Lower leg skin (tissue), 3 donors: Measurements from ENCODE around the gene GLT8D2.

Source experiments
- CTCF ChIP-seq, 3 donors: fragments of 450-650 bp; IDR thresholded peaks; one replicate each; pipeline ENCODE4 v1.5.1; 2016; ENCODE audit warnings: antibody characterized with exemption in 3 of 3, mild to moderate bottlenecking in 3 of 3, moderate library complexity in 2 of 3
- POLR2A ChIP-seq, 2 donors: fragments of 450-650 bp; IDR thresholded peaks; one replicate each; pipeline ENCODE4 v1.6.1; 2016 to 2017; ENCODE audit warnings: antibody characterized with exemption in 2 of 2, mild to moderate bottlenecking in 1 of 2, moderate library complexity in 1 of 2

GRCh38 chr12:104012331-104012730, 37.7 kb downstream of the GLT8D2 start:
- TF ChIP-seq CTCF (IDR thresholded peaks at IDR 0.05) (no peak), POLR2A (IDR thresholded peaks at IDR 0.05) (no peak)
